ENCODE results near the gene RAB1A. TPM values are rescaled to one million over a fixed set of nuclear protein-coding genes. Genes with fewer than 3 reads are reported as not detected.
"Not testable (repeated sequence)": the region's sequence is repeated elsewhere in the genome, so short reads cannot be mapped to it uniquely, and the experiment has no call there.

The RAB1A gene
- total RNA-seq, 4 donors from 2014 or later: 87.1 to 114 (median 98.8) TPM

- Histone ChIP-seq H3K27ac (no peak overlapping the region), H3K27me3 (no peaks in the 10 kb centered on the region), H3K4me1 (peaks cover 0 to 11% of the 10 kb centered on the region in 2 donors), H3K9me3 (no peaks in the 10 kb centered on the region), H3K4me3 (replicated peaks in 1 of 3) (no peak overlapping the region), H3K36me3 (no peaks in the 10 kb centered on the region)
- DNase-seq: no peak
- WGBS, 2 donors: 66 to 75% methylated on average over 4 of the region's 4 CpGs
- intact Hi-C loops (cut with DNase I): no loop called here
- TF ChIP-seq CTCF (IDR thresholded peaks at IDR 0.05) (no peak), POLR2A (IDR thresholded peaks at IDR 0.05) (no peak)
Measured at GRCh38 chr2:65133626-65134025, 3.7 kb upstream of the RAB1A start.

GRCh38 chr2:65132930-65133329 lies 3.0 kb upstream of the RAB1A start:
- intact Hi-C loops (cut with DNase I); H3K4me3 ChIP-seq (replicated peaks in 1 of 3); DNase-seq; H3K36me3 ChIP-seq; H3K27ac ChIP-seq; H3K9me3 ChIP-seq; H3K27me3 ChIP-seq: not testable (repeated sequence)
- H3K4me1 ChIP-seq: peaks cover under 1 to 14% of the 10 kb centered on the region in 2 donors
- 89 to 92% methylated on average over 15 of the region's 15 CpGs for WGBS, 2 donors

GRCh38 chr2:65130664-65131175 lies 814 bp upstream of the RAB1A start:
- Histone ChIP-seq H3K27me3 (no peaks in the 10 kb centered on the region), H3K4me1 (peaks cover 8 to 28% of the 10 kb centered on the region in 2 donors), H3K36me3 (no peaks in the 10 kb centered on the region), H3K9me3 (no peaks in the 10 kb centered on the region), H3K27ac (peak overlapping the region; percentile 68 to 90 (median 88)), H3K4me3 (replicated peaks in 1 of 3) (peak overlapping the region in 2 of 3 donors; percentile 41 to 55)
- TF ChIP-seq POLR2A (IDR thresholded peaks at IDR 0.05) (no peak), CTCF (IDR thresholded peaks at IDR 0.05) (no peak)
- WGBS, 2 donors: 17 to 20% methylated on average over 18 of the region's 19 CpGs
- no peak for DNase-seq
- intact Hi-C loops (cut with DNase I): no loop called here

GRCh38 chr2:65129286-65129825 lies 550 bp downstream of the RAB1A start:
- no peaks in the 10 kb centered on the region for H3K9me3 ChIP-seq
- 1% methylated on average over 17 to 28 of the region's 29 CpGs for WGBS, 2 donors
- TF ChIP-seq CTCF (IDR thresholded peaks at IDR 0.05): no peak
- no peak for TF ChIP-seq POLR2A (IDR thresholded peaks at IDR 0.05)
- H3K4me1 ChIP-seq: peaks cover 10 to 30% of the 10 kb centered on the region in 2 donors
- intact Hi-C loops (cut with DNase I): no loop called here
- peak overlapping the region; percentile 88 to 95 (median 93) for H3K4me3 ChIP-seq (replicated peaks in 1 of 3)
- peak; percentile 53 to 60 for DNase-seq
- no peaks in the 10 kb centered on the region for H3K36me3 ChIP-seq
- peak overlapping the region; percentile 94 to 99 (median 98) for H3K27ac ChIP-seq
- H3K27me3 ChIP-seq: no peaks in the 10 kb centered on the region

GRCh38 chr2:65128297-65129190 lies 1.4 kb downstream of the RAB1A start:
- Histone ChIP-seq H3K4me3 (replicated peaks in 1 of 3) (peak overlapping the region; percentile 88 to 95 (median 93)), H3K27me3 (no peaks in the 10 kb centered on the region), H3K4me1 (peaks cover 18 to 36% of the 10 kb centered on the region in 2 donors), H3K27ac (peak overlapping the region; percentile 94 to 99 (median 98)), H3K36me3 (no peaks in the 10 kb centered on the region), H3K9me3 (no peaks in the 10 kb centered on the region)
- intact Hi-C loops (cut with DNase I): no loop called here
- TF ChIP-seq CTCF (IDR thresholded peaks at IDR 0.05) (no peak), POLR2A (IDR thresholded peaks at IDR 0.05) (peak in 1 of 2 donors; percentile 17)
- DNase-seq: peak; percentile 19 to 31
- WGBS, 2 donors: 8 to 12% methylated on average over 8 of the region's 8 CpGs

- DNase-seq: peak in 1 of 2 donors; percentile 22
- 71 to 82% methylated on average over 7 of the region's 7 CpGs for WGBS, 2 donors
- Histone ChIP-seq H3K27ac (peak overlapping the region in 2 of 3 donors; percentile 41 to 48), H3K4me1 (peaks cover 27 to 44% of the 10 kb centered on the region in 2 donors)
- H3K27me3 ChIP-seq; H3K9me3 ChIP-seq; H3K4me3 ChIP-seq (replicated peaks in 1 of 3); H3K36me3 ChIP-seq; intact Hi-C loops (cut with DNase I): not testable (repeated sequence)
Measured at GRCh38 chr2:65125457-65125856, 4.4 kb downstream of the RAB1A start.

Data from thyroid gland (tissue), 4 donors.